ENCODE measurements around the gene ADCK2. TPM values are rescaled to one million over a fixed set of nuclear protein-coding genes. Genes with fewer than 3 reads are reported as not detected.

Gene ADCK2
- total and polyA plus RNA-seq, 2 donors (not counting 3 experiments of a cell fraction or from before 2014, with no cell fraction given) = 10.3 to 13.3 TPM

DNA sequence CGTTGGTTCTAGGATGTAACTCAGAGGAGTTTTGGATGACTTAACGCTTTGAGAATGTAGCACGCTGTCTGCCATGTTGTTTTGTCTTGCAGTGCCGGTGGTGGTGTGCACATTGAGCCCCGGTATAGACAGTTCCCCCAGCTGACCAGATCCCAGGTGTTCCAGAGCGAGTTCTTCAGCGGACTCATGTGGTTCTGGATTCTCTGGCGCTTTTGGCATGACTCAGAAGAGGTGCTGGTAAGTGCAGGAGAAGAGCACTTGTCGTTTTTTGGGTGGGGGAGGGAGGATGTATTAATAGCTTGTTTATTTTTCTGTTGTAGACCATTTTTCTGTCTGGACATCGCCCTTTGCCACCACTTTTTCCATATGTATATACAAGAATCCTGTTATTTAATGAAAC, 30.0 kb downstream of the ADCK2 start:
- no peak for TF ChIP-seq GATA2 (IDR thresholded peaks at IDR 0.05; ENCODE audit: insufficient read depth, insufficient read length, low read depth, low read length)
- no peak for TF ChIP-seq FOS (IDR thresholded peaks at IDR 0.05; ENCODE audit: borderline replicate concordance, insufficient read depth, low read length)
- TF ChIP-seq JUN (IDR thresholded peaks at IDR 0.05; ENCODE audit: borderline replicate concordance, insufficient read depth, insufficient read length, low read depth) = no peak
- TF ChIP-seq, protein P1, sequence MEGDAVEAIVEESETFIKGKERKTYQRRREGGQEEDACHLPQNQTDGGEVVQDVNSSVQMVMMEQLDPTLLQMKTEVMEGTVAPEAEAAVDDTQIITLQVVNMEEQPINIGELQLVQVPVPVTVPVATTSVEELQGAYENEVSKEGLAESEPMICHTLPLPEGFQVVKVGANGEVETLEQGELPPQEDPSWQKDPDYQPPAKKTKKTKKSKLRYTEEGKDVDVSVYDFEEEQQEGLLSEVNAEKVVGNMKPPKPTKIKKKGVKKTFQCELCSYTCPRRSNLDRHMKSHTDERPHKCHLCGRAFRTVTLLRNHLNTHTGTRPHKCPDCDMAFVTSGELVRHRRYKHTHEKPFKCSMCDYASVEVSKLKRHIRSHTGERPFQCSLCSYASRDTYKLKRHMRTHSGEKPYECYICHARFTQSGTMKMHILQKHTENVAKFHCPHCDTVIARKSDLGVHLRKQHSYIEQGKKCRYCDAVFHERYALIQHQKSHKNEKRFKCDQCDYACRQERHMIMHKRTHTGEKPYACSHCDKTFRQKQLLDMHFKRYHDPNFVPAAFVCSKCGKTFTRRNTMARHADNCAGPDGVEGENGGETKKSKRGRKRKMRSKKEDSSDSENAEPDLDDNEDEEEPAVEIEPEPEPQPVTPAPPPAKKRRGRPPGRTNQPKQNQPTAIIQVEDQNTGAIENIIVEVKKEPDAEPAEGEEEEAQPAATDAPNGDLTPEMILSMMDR (IDR thresholded peaks at IDR 0.05; ENCODE audit: extremely low read depth in 1 of 2, insufficient read depth in 1 of 2, low read depth in 1 of 2, low read length in 2 of 2) = no peak
- TF ChIP-seq EZH2 (IDR thresholded peaks at IDR 0.05; ENCODE audit: borderline replicate concordance, low read depth, low read length, severe bottlenecking) = no peak
- TF ChIP-seq POLR2A (IDR thresholded peaks at IDR 0.05; ENCODE audit: low read depth, low read length) = no peak
- no peak for TF ChIP-seq MYC (IDR thresholded peaks at IDR 0.05; ENCODE audit: low read depth, low read length)
- TF ChIP-seq POLR2AphosphoS5 (IDR thresholded peaks at IDR 0.05; ENCODE audit: insufficient read depth, low read depth, low read length) = no peak
- TF ChIP-seq, protein P2, sequence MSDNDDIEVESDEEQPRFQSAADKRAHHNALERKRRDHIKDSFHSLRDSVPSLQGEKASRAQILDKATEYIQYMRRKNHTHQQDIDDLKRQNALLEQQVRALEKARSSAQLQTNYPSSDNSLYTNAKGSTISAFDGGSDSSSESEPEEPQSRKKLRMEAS (IDR thresholded peaks at IDR 0.05; ENCODE audit: insufficient read depth, insufficient read length) = no peak
- H3K9ac ChIP-seq (replicated peaks; ENCODE audit: extremely low read depth, insufficient read depth, low read length) = no peak overlapping the region
- H3K27ac ChIP-seq (ENCODE audit: insufficient read depth, low read depth, low read length) = no peak overlapping the region
- H4K20me1 ChIP-seq (replicated peaks; ENCODE audit: control insufficient read depth, extremely low read depth, insufficient read depth, low read length) = no peaks in the 10 kb centered on the region
- ChIA-PET CTCF (interaction anchor here (1.1 kb wide), 1 partner anchor 27 kb away, joined by 4 read pairs; no protein-coding TSS in a partner anchor), POLR2A (interaction anchor here (0.7 kb wide), 1 partner anchor 35 kb away, joined by 3 read pairs; no protein-coding TSS in a partner anchor)
- dilution Hi-C loops (cut with MboI; ENCODE audit: extremely low pct_ligation_motif_present, low sequenced_read_pairs) (no loop called here), intact Hi-C loops (cut with micrococcal nuclease) (no loop called here)
- H2AFZ ChIP-seq (ENCODE audit: low read depth, low read length) = no peak overlapping the region
- no peak for FAIRE-seq
- H3K36me3 ChIP-seq (ENCODE audit: control insufficient read depth in 2 of 2, extremely low read depth in 1 of 2, insufficient read depth in 2 of 2, low read length in 2 of 2) = peaks cover 6 to 12% of the 10 kb centered on the region in 2 experiments
- no peaks in the 10 kb centered on the region for H3K27me3 ChIP-seq (ENCODE audit: control insufficient read depth in 2 of 2, insufficient read depth in 2 of 2, low read length in 2 of 2)
- BruUV-seq (replicated peaks) = no TSS peak
- H3K9me3 ChIP-seq (replicated peaks; ENCODE audit: control insufficient read depth, insufficient read depth, low read length) = no peaks in the 10 kb centered on the region
- H3K9me1 ChIP-seq (replicated peaks; ENCODE audit: control insufficient read depth, extremely low read depth, insufficient read depth, low read length) = peaks cover 5% of the 10 kb centered on the region
- peaks cover 4% of the 10 kb centered on the region for H3K4me1 ChIP-seq (ENCODE audit: control insufficient read depth, extremely low read depth, insufficient read depth, low read length)
- no peak overlapping the region for H3K4me3 ChIP-seq (replicated peaks in 1 of 3; ENCODE audit: insufficient read depth in 1 of 3, low read depth in 1 of 3, low read length in 3 of 3)
- peaks cover 47% of the 10 kb centered on the region for H3K79me2 ChIP-seq (ENCODE audit: control insufficient read depth, insufficient read depth, low read length)
- DNase-seq (ENCODE audit: low read depth, low spot score) = no peak
- H3K4me2 ChIP-seq (ENCODE audit: insufficient read depth, low read length) = no peak overlapping the region
